H4 (cell line): ENCODE measurements around the gene IFT122. TPM values are rescaled to one million over a fixed set of nuclear protein-coding genes. Genes with fewer than 3 reads are reported as not detected.
"Not testable (repeated sequence)": the region's sequence is repeated elsewhere in the genome, so short reads cannot be mapped to it uniquely, and the experiment has no call there.

Experiments used
- DNase-seq: peaks from one replicate; pipeline ENCODE4 v3.0.0-alpha.2; 2015; ENCODE audit warnings: low spot score
- total RNA-seq: library from RNA; depleted of rRNA; stranded (reverse); fragments of >200 nt; shearing (Covaris generic); gene quantifications from 2 replicates; pipeline ENCODE4 v1.2.3, GENCODE V29; 2014

Gene IFT122
- total RNA-seq, 1 experiment from 2014 or later = 12.4 TPM

DNA sequence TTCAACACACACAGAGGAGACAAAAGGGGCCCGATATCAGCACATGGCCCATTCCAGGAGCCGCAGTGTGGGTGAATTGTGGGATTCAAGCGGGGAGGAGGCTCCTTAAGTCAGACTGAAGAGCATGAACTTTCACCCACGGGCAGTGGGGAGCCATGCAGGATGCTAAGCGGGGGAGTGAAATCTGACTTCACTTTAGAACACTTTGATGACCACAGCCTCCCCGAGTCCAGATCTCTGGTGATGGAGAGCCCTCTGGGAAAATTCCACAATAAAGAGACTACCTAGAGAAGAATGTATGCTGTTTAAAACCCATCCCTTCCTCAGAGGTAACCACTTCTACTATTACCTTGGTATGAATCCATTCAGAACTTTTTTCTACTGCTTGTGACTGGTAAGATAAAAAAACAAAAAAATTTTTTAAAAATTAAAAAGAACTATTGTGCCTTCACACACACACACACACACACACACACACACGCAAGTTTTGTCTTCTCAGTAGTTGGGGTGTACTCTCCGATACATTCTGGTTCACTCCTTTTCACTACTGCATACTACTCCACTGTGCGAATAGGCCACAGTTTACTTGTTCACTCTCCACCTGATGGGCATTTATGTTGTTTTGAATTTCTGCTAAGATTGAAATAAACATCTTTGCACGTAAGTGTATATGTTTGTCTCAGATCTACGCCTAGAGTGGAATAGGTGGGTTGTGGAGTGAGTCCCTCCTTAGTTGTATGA lies 100.9 kb downstream of the IFT122 start:
- no peak for DNase-seq

DNA sequence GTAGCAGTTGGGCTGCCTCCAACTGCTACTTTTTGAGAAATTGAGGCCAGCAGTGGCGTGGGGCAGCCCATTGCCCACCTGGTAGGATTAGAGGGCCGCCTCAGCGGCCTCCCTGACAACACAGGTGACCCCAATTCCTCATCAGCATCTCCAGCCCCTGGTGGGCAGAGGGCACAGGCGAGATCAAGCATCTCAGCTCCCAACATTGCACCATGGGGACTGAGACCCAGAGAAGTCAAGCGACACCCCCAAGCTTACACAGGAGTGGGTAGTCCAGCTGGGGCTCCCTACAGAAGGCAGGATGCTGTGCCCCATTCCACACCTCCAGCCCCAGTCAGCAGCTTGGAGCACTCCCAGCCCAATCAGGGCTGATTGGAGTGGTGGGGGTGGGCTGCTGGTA lies 102.7 kb downstream of the IFT122 start:
- no peak for DNase-seq

- no peak for DNase-seq
Measured at GRCh38 chr3:129543156-129543790, 103.2 kb downstream of the IFT122 start, which contains the start of gene H1-8. Gene H1-8, plus strand, starts transcription at chr3:129543175. Its CDS starts 44 bp downstream, at chr3:129543219.

DNA sequence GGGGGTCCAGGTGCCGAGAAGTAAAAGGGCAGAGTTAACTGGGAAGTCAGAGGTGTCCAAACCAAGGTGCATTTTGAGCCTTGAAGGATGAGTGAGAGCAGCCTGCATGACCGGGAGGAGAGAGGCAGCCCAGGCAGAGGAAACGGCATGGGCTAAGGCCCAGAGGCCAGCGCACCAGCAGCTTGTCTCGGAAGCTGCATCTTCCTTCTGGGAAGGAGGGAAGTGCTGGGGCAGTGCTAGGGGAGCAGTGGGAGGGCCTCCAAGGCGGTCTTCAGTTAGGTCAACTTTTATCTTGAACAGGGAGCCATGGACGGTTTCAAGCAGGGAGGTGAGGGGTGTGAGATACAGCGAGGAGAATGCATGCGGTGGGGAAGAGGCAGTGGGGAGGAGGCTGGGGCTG lies 104.0 kb downstream of the IFT122 start:
- no peak for DNase-seq

- not testable (repeated sequence) for DNase-seq
Measured at GRCh38 chr3:129545951-129546350, 105.9 kb downstream of the IFT122 start.

DNA sequence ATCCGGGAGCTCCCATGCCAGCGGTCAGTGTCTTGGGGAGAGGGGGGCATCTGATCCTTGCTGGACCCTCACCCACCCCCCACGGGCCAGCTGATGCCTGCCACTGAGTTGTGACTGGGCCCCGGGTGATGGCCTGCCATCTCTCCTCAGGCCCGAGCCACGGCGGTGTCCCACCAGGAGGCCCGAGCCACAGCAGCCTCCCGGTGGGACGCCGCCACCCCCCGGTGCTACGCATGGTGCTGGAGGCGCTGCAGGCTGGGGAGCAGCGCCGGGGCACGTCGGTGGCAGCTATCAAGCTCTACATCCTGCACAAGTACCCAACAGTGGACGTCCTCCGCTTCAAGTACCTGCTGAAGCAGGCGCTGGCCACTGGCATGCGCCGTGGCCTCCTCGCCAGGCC lies 107.2 kb downstream of the IFT122 start:
- DNase-seq = no peak

DNA sequence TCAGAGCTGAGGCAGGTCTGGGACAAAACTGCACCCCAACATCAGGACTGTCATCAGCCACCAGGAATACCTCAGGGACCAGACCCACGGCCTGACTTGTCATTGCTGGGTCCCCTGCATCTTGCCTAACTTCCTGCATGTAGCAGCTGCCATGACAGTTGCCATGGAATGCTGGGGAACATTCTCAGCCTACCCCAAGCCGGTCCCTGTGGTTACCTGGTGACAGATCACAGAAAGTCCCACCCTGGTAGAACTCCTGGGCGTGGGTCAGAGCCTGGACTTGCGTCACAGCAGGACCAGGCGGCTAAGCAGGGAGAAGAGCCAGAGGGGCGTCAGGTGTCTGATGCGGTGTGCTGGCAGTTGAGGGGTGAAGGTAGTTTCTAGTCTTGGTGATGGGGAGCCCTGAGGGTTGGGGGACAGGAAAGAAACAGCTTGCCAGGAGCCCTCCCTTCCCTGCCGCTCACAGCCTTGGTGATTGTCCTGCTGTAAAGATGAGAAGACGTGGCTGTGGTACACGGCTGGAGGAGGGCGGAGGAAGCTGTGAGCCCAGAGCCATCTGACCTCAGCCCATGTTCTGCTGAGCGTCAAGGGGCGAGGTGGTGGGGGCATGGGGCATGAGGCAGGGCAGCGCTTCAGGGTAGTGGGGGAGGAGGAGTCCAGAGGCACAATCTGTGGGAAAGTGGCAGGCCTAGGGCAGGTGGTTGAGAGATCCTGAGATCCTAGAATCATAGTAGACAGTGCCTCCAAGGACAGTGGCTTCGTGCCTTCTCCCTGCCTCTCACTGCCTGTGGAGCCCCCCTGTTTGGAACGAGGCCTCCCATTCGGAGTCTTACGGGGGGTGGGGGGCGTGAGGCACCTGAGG lies 108.3 kb downstream of the IFT122 start:
- DNase-seq = no peak

DNA sequence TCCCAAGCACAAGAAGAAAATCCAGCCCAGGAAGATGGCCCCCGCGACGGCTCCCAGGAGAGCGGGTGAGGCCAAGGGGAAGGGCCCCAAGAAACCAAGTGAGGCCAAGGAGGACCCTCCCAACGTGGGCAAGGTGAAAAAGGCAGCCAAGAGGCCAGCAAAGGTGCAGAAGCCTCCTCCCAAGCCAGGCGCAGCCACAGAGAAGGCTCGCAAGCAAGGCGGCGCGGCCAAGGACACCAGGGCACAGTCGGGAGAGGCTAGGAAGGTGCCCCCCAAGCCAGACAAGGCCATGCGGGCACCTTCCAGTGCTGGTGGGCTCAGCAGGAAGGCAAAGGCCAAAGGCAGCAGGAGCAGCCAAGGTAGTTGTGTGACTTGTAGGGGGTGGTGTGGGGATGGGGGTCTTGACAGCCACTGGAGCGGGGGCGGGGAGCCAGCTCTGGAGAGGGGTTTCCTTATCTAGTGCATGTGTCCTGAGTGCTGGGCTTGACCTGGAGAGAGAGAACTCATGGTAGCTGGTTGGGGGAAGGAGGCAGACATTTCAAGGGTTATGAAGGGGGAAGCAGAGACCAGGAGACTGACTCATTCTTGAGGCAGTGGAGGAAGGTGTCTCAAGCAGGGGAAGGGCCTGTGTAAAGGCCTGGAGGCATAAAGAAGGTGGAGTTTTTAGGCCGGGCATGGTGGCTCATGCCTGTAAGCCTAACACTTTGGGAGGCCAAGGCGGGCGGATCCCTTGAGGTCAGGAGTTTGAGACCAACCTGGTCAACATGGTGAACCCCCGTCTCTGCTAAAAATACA lies 109.2 kb downstream of the IFT122 start:
- DNase-seq = no peak

DNA sequence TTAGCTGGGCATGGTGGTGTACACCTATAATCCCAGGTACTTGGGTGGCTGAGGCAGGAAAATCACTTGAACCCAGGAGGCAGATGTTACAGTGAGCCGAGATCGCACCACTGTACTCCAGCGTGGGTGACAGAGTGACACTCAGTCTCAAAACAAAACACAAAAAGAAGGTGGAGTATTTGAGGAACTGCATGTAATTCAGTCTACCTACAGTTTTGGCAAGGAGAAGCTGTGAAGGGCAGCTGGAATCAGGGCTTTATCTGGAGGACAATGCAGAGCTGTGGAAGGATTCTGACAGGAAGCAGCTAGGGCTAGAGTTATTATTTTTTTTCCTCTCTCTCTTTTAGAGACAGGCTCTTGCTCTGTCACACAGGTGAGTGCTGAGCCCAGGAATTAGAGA lies 109.8 kb downstream of the IFT122 start:
- no peak for DNase-seq

GRCh38 chr3:129552287-129553050 lies 112.4 kb downstream of the IFT122 start:
- no peak for DNase-seq

DNA sequence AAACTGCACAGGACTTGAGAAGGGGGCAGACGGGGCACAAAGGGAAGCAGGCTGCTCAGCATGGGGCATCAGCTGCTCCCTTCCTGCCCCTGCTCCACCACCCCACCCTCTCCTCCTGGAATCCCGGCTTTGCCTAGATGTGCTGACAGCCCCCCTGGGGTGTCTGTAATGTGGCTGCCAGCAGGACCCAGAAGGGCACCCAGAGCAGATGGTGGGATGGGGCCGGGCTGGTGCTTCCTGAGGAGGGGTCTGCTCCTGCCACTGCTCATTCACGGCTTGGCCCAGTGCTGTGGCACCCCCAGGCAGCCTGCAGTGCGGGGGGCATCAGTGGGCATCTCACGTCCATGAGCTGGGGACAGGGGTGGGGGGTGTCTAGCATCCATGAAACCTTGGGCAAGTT lies 113.1 kb downstream of the IFT122 start:
- DNase-seq = no peak

- DNase-seq = no peak
Measured at GRCh38 chr3:129553719-129554118, 113.7 kb downstream of the IFT122 start.

DNA sequence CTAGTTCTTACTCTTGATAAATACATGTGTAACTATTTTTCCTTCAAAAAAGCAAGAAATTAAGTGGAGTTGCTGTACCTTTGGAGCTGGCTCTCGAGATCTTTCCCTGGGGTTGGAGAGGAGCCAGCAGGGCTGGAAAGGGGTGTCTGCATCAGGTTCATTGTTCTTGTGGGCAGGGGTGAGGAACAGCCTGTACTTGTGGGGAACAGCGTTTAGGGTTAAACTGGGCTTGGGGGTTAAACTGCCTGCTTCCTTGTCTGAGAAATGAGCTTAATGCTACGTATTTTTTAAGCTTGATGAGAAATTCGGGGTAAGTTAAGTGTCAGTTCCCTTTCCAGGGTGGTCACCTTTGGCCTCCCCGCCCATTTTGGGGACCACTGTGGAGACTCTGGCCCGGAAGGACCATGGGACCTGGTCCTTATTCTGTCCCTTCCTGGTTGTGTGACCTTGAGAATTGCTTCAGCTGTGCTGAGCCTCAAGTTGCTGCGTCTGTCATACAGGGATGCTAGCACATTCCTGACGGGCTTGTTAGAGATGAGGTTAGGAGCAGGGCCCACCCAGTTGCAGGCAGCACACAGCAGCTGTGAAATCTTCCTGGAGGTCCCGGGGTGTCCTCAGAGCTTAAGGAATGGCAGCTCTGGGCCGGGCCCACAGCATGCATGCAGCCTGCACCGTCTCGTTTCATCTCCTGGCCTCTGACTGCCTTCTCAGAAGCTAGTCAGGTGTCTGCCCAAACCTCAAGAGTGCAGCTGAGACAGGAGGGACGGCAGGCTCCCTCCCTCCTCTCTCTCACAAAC lies 114.5 kb downstream of the IFT122 start:
- DNase-seq = no peak

DNA sequence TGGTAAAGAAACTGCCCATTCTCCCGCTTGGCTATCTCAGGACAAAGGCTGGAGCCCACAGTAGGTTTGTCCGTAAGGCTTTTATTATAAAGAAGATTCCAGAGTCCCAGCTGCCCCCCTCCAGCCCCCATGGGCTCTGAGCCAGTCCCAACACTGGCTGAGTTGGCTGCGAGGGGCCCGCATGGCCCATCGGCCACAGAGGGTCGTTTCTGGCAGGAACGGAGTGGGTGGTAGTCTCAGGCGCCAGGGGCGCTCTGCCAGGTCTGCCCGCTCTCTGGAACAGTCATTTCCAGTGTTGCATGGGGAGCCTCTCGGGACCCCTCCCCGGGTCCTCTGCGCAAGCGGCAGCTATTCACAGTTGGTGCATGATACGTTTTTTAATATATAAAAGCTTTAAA lies 115.1 kb downstream of the IFT122 start:
- DNase-seq = no peak

DNA sequence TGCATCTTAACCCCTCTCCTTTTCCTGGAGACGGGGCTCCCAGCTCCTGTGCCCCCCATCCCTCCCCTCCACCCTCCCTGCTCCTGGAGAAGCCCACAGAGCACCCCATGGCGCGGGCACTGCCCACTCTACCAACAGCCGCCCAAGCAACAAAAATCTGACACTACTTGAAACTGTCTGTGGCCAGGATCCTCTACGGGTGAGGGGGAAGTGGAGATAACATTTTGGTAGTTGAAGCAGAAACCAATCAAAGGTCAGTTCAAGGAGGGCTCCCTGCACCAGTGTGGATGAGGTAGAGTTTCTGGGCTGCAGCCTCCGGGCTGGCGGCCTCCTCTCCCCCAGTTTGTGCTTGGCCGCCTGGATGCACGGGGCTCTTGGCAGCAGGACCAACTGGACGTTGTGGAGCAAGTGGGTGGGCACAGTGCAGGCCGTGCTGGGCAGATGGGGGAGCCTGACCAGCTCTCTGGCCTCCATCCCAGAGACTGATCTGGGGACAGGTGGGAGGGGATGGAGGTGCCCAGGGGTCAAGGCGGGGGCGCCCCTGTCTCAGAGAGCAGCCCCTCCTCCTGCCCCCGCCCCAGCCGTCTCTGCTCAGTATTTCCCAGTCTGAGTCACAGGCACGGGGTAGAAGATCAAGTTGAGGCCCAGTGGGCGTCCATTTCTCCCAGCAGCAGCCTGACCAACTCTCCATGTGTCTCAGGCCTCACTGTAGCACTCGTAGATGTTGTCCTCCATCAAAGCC lies 115.8 kb downstream of the IFT122 start:
- no peak for DNase-seq

DNA sequence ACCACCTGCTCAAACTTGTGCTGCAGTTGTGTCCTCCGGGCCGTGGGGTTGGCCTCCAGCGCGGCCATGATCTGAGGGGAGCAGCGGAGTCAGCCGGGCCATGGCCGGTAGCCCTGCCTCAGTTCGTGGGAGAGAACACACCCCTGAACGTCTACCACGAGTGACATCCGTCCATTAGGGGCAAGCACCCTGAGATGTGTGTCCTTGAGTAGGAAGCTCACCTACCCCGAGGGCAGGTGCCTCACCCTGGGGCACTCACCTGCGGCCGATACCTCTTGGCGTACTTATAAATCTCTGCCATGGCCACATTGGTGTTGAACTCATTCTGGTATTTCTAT lies 116.3 kb downstream of the IFT122 start:
- DNase-seq = no peak

DNA sequence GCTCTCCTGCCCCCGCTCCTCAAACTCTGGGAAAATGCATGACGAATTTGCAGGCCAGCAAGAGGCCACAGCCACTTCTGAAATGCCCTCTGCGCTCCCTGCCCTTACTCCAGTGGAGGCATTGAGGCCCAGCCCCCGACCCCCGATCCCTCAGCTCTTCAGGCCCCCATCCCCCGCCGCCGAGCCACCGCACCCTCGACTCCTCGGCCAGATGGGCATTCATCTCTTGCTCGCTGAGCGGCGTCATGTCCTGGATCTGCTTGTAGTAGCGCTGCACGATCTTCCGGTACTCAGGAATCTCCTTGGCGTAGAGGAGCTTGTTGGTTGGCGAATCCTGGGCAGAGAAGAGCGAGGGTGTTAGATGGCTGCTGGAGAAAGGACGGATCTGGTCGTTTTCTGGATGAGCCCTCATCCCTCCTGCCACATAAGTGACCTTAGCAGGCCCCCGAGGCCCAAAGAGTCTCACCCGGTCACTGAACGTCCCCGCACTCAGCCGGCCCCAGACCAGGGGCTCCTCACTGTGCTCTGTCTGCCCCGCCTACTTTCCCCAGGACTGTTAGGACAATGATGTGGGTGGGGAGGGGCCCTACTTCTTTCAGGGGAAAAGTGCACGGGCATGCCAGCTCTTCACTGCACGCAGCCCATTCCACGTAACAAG lies 117.0 kb downstream of the IFT122 start:
- no peak for DNase-seq

DNA sequence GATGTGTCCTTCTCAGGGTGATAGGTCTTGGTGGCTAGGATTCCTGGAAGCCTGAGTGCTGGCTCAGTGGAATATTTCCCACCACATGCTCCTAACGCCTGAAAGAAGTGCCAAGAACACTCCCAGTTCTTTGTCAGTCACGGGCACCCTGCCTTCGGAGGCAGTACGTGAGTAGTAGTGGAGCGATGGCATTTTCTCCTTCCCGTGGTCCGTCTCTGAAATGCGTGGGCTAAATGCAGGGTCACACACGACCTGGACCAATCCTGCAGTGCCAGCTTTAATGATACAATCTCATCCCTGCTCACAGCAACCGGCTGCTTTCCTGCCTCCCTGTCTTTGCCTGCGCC lies 117.5 kb downstream of the IFT122 start:
- DNase-seq = no peak
